Measurements from ENCODE around the gene DYNC2I2. TPM values are rescaled to one million over a fixed set of nuclear protein-coding genes. Genes with fewer than 3 reads are reported as not detected.

Gene DYNC2I2
- total and polyA plus RNA-seq, 2 donors = 37.5 to 56.1 TPM

- no peak overlapping the region for H3K27ac ChIP-seq (ENCODE audit: low read depth in 1 of 2, low read length in 1 of 2)
Measured at GRCh38 chr9:128634651-128635262, 21.9 kb downstream of the DYNC2I2 start.

GRCh38 chr9:128634111-128634510 lies 22.5 kb downstream of the DYNC2I2 start:
- 96% methylated on average over 10 of the region's 10 CpGs for WGBS
- H3K4me3 ChIP-seq (ENCODE audit: low read length in 2 of 2) = no peak overlapping the region
- no peak for DNase-seq (ENCODE audit: low read depth in 6 of 9, low spot score in 9 of 9)
- H3K27ac ChIP-seq (ENCODE audit: low read depth in 1 of 2, low read length in 1 of 2) = no peak overlapping the region
- H3K36me3 ChIP-seq (ENCODE audit: control insufficient read depth in 2 of 2, insufficient read depth in 2 of 2, low read length in 1 of 2) = peaks cover 78 to 79% of the 10 kb centered on the region in 2 donors
- no peaks in the 10 kb centered on the region for H3K9me3 ChIP-seq (ENCODE audit: control insufficient read depth in 2 of 2, insufficient read depth in 1 of 2, low read length in 1 of 2)
- H3K27me3 ChIP-seq (ENCODE audit: control insufficient read depth in 2 of 2, insufficient read depth in 1 of 2, low read length in 1 of 2) = no peaks in the 10 kb centered on the region
- no peaks in the 10 kb centered on the region for H3K4me1 ChIP-seq (ENCODE audit: control insufficient read depth in 2 of 2, insufficient read depth in 2 of 2, low read length in 2 of 2)

More at GRCh38 chr9:128634651-128635262, 21.9 kb downstream of the DYNC2I2 start:
- Histone ChIP-seq H3K27me3 (ENCODE audit: control insufficient read depth in 2 of 2, insufficient read depth in 1 of 2, low read length in 1 of 2) (no peaks in the 10 kb centered on the region), H3K9me3 (ENCODE audit: control insufficient read depth in 2 of 2, insufficient read depth in 1 of 2, low read length in 1 of 2) (no peaks in the 10 kb centered on the region), H3K4me3 (ENCODE audit: low read length in 2 of 2) (no peak overlapping the region), H3K36me3 (ENCODE audit: control insufficient read depth in 2 of 2, insufficient read depth in 2 of 2, low read length in 1 of 2) (peaks cover 75% of the 10 kb centered on the region in 2 donors), H3K4me1 (ENCODE audit: control insufficient read depth in 2 of 2, insufficient read depth in 2 of 2, low read length in 2 of 2) (no peaks in the 10 kb centered on the region)
- 94% methylated on average over 26 of the region's 26 CpGs for WGBS
- no peak for DNase-seq (ENCODE audit: low read depth in 6 of 9, low spot score in 9 of 9)

- Histone ChIP-seq H3K36me3 (ENCODE audit: control insufficient read depth in 2 of 2, insufficient read depth in 2 of 2, low read length in 1 of 2) (peaks cover 80 to 82% of the 10 kb centered on the region in 2 donors), H3K4me1 (ENCODE audit: control insufficient read depth in 2 of 2, insufficient read depth in 2 of 2, low read length in 2 of 2) (no peaks in the 10 kb centered on the region), H3K4me3 (ENCODE audit: low read length in 2 of 2) (no peak overlapping the region), H3K27ac (ENCODE audit: low read depth in 1 of 2, low read length in 1 of 2) (no peak overlapping the region), H3K27me3 (ENCODE audit: control insufficient read depth in 2 of 2, insufficient read depth in 1 of 2, low read length in 1 of 2) (no peaks in the 10 kb centered on the region), H3K9me3 (ENCODE audit: control insufficient read depth in 2 of 2, insufficient read depth in 1 of 2, low read length in 1 of 2) (no peaks in the 10 kb centered on the region)
- 93% methylated on average over 11 of the region's 11 CpGs for WGBS
- DNase-seq (ENCODE audit: low read depth in 6 of 9, low spot score in 9 of 9) = no peak
Measured at GRCh38 chr9:128633601-128634000, 23.0 kb downstream of the DYNC2I2 start.

GRCh38 chr9:128633057-128633456 lies 23.6 kb downstream of the DYNC2I2 start:
- no peak for DNase-seq (ENCODE audit: low read depth in 6 of 9, low spot score in 9 of 9)
- Histone ChIP-seq H3K4me1 (ENCODE audit: control insufficient read depth in 2 of 2, insufficient read depth in 2 of 2, low read length in 2 of 2) (no peaks in the 10 kb centered on the region), H3K4me3 (ENCODE audit: low read length in 2 of 2) (no peak overlapping the region), H3K9me3 (ENCODE audit: control insufficient read depth in 2 of 2, insufficient read depth in 1 of 2, low read length in 1 of 2) (no peaks in the 10 kb centered on the region), H3K27me3 (ENCODE audit: control insufficient read depth in 2 of 2, insufficient read depth in 1 of 2, low read length in 1 of 2) (no peaks in the 10 kb centered on the region), H3K36me3 (ENCODE audit: control insufficient read depth in 2 of 2, insufficient read depth in 2 of 2, low read length in 1 of 2) (peaks cover 85% of the 10 kb centered on the region in 2 donors), H3K27ac (ENCODE audit: low read depth in 1 of 2, low read length in 1 of 2) (no peak overlapping the region)
- 98% methylated on average over 21 of the region's 21 CpGs for WGBS

- H3K4me3 ChIP-seq (ENCODE audit: low read length in 2 of 2) = no peak overlapping the region
- H3K27ac ChIP-seq (ENCODE audit: low read depth in 1 of 2, low read length in 1 of 2) = no peak overlapping the region
- peaks cover 86 to 91% of the 10 kb centered on the region in 2 donors for H3K36me3 ChIP-seq (ENCODE audit: control insufficient read depth in 2 of 2, insufficient read depth in 2 of 2, low read length in 1 of 2)
- DNase-seq (ENCODE audit: low read depth in 6 of 9, low spot score in 9 of 9) = no peak
- H3K27me3 ChIP-seq (ENCODE audit: control insufficient read depth in 2 of 2, insufficient read depth in 1 of 2, low read length in 1 of 2) = no peaks in the 10 kb centered on the region
- no peaks in the 10 kb centered on the region for H3K4me1 ChIP-seq (ENCODE audit: control insufficient read depth in 2 of 2, insufficient read depth in 2 of 2, low read length in 2 of 2)
- no peaks in the 10 kb centered on the region for H3K9me3 ChIP-seq (ENCODE audit: control insufficient read depth in 2 of 2, insufficient read depth in 1 of 2, low read length in 1 of 2)
- 97% methylated on average over 14 of the region's 14 CpGs for WGBS
Measured at GRCh38 chr9:128632486-128632885, 24.2 kb downstream of the DYNC2I2 start.

- Histone ChIP-seq H3K27me3 (ENCODE audit: control insufficient read depth in 2 of 2, insufficient read depth in 1 of 2, low read length in 1 of 2) (no peaks in the 10 kb centered on the region), H3K27ac (ENCODE audit: low read depth in 1 of 2, low read length in 1 of 2) (no peak overlapping the region), H3K4me3 (ENCODE audit: low read length in 2 of 2) (no peak overlapping the region), H3K4me1 (ENCODE audit: control insufficient read depth in 2 of 2, insufficient read depth in 2 of 2, low read length in 2 of 2) (no peaks in the 10 kb centered on the region), H3K9me3 (ENCODE audit: control insufficient read depth in 2 of 2, insufficient read depth in 1 of 2, low read length in 1 of 2) (no peaks in the 10 kb centered on the region), H3K36me3 (ENCODE audit: control insufficient read depth in 2 of 2, insufficient read depth in 2 of 2, low read length in 1 of 2) (peaks cover 86 to 92% of the 10 kb centered on the region in 2 donors)
- WGBS = 97% methylated on average over 10 of the region's 10 CpGs
- DNase-seq (ENCODE audit: low read depth in 6 of 9, low spot score in 9 of 9) = no peak
Measured at GRCh38 chr9:128632066-128632465, 24.6 kb downstream of the DYNC2I2 start.

- H3K4me1 ChIP-seq (ENCODE audit: control insufficient read depth in 2 of 2, insufficient read depth in 2 of 2, low read length in 2 of 2) = no peaks in the 10 kb centered on the region
- H3K27me3 ChIP-seq (ENCODE audit: control insufficient read depth in 2 of 2, insufficient read depth in 1 of 2, low read length in 1 of 2) = no peaks in the 10 kb centered on the region
- no peak overlapping the region for H3K27ac ChIP-seq (ENCODE audit: low read depth in 1 of 2, low read length in 1 of 2)
- H3K36me3 ChIP-seq (ENCODE audit: control insufficient read depth in 2 of 2, insufficient read depth in 2 of 2, low read length in 1 of 2) = peaks cover 88 to 92% of the 10 kb centered on the region in 2 donors
- H3K4me3 ChIP-seq (ENCODE audit: low read length in 2 of 2) = no peak overlapping the region
- DNase-seq (ENCODE audit: low read depth in 6 of 9, low spot score in 9 of 9) = no peak
- 98% methylated on average over 9 of the region's 9 CpGs for WGBS
- H3K9me3 ChIP-seq (ENCODE audit: control insufficient read depth in 2 of 2, insufficient read depth in 1 of 2, low read length in 1 of 2) = no peaks in the 10 kb centered on the region
Measured at GRCh38 chr9:128631636-128632035, 25.0 kb downstream of the DYNC2I2 start.

GRCh38 chr9:128629852-128630545 lies 26.6 kb downstream of the DYNC2I2 start:
- Histone ChIP-seq H3K9me3 (ENCODE audit: control insufficient read depth in 2 of 2, insufficient read depth in 1 of 2, low read length in 1 of 2) (no peaks in the 10 kb centered on the region), H3K27ac (ENCODE audit: low read depth in 1 of 2, low read length in 1 of 2) (no peak overlapping the region), H3K27me3 (ENCODE audit: control insufficient read depth in 2 of 2, insufficient read depth in 1 of 2, low read length in 1 of 2) (no peaks in the 10 kb centered on the region), H3K4me1 (ENCODE audit: control insufficient read depth in 2 of 2, insufficient read depth in 2 of 2, low read length in 2 of 2) (no peaks in the 10 kb centered on the region), H3K36me3 (ENCODE audit: control insufficient read depth in 2 of 2, insufficient read depth in 2 of 2, low read length in 1 of 2) (peaks cover 94 to 97% of the 10 kb centered on the region in 2 donors), H3K4me3 (ENCODE audit: low read length in 2 of 2) (no peak overlapping the region)
- 85% methylated on average over 9 of the region's 9 CpGs for WGBS
- DNase-seq (ENCODE audit: low read depth in 6 of 9, low spot score in 9 of 9) = no peak

- DNase-seq (ENCODE audit: low read depth in 6 of 9, low spot score in 9 of 9) = no peak
- no peak overlapping the region for H3K27ac ChIP-seq (ENCODE audit: low read depth in 1 of 2, low read length in 1 of 2)
- no peaks in the 10 kb centered on the region for H3K9me3 ChIP-seq (ENCODE audit: control insufficient read depth in 2 of 2, insufficient read depth in 1 of 2, low read length in 1 of 2)
- H3K4me3 ChIP-seq (ENCODE audit: low read length in 2 of 2) = no peak overlapping the region
- H3K27me3 ChIP-seq (ENCODE audit: control insufficient read depth in 2 of 2, insufficient read depth in 1 of 2, low read length in 1 of 2) = no peaks in the 10 kb centered on the region
- H3K36me3 ChIP-seq (ENCODE audit: control insufficient read depth in 2 of 2, insufficient read depth in 2 of 2, low read length in 1 of 2) = peaks cover 96 to 97% of the 10 kb centered on the region in 2 donors
- 99% methylated on average over 10 of the region's 10 CpGs for WGBS
- no peaks in the 10 kb centered on the region for H3K4me1 ChIP-seq (ENCODE audit: control insufficient read depth in 2 of 2, insufficient read depth in 2 of 2, low read length in 2 of 2)
Measured at GRCh38 chr9:128629136-128629535, 27.5 kb downstream of the DYNC2I2 start.
